HG03460 (cell line): Measurements from ENCODE around the gene LDLRAD4.

Experiments used
- ATAC-seq: cut with Tn5 transposase; IDR thresholded peaks from one replicate; pipeline ENCODE4 v1.9.1; 2021; ENCODE audit not compliant: unreplicated experiment

LDLRAD4 gene

DNA sequence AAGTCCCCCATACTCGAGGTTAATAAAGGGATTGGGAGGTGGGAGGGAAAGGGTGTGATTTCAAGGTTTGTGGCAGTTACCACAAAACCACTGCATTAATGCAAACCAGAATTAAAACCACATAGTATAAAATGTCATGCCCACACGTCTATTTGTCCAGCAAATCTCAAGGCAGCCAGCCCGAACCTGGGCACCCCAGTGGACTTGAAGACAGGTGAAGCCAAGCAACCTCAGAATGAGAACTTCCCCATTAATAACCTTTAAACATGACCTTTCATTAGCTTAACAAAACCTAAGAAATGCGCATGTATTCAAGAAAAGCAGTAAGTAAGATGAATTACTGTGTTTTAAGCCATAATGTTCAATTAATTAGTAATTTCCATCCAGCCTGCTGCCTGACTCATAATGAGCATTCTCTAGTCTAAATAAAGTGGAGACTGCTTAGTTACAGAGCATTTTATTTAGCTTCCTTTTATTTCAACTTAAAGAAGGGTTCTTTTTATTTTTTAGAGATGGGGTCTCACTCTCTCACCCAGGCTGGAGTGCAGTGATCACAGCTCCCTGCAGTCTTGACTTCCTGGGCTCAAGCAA, 278.2 kb downstream of the LDLRAD4 start:
- ATAC-seq = no peak

DNA sequence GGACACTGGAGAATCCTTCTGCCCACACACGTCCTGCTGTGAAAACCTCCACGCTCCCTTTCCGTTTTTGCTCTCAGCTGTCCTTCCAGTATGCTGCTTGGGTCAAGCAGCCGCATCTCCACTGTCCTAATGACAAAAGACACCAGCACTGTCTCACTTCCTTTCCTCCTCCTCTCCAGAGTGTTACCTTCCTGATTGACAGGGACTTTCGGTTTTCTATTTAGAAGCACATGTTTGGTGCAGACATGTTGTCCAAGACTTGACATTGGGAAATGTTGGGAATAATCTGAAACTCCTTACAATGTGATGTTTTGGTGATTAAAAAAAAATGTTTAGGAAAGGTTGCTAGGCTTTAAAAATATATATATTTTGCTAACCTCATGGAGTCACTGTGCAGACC, 281.2 kb downstream of the LDLRAD4 start:
- ATAC-seq = no peak

GRCh38 chr18:13500227-13500865, 281.8 kb downstream of the LDLRAD4 start:
- no peak for ATAC-seq

DNA sequence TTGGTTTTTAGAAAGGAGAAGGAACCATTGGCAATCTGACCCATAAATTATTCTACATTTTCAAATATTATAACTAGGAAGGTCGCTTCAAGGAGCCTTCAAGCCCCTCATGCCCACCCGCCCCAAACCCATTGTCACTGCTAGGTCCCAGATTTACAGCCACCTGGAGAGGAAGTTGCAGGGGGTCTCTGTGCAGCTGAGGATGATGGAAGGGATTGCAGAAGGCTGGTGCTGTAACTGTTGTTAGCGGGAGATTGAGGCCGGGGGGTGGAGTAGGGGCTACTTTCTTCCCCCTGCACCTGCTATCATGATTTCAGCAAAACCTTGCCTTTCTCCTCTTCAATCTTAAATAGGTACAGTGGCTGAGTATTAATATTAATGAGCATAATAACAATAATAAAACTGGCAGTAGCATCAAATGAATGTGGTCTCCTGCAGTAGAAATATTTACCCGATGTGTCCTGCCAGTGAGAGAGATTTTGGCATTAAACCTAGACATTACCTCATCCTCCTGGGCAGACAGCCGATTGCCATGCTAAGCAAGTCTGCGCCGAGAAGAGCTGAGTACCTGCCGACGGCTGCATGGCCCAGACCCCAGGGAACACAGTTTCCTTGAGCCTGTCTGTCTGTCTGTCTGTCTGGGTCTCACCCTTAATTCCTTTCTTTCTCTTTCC, 282.4 kb downstream of the LDLRAD4 start:
- ATAC-seq = no peak

GRCh38 chr18:13501543-13501887, 283.0 kb downstream of the LDLRAD4 start:
- ATAC-seq = no peak

GRCh38 chr18:13501891-13502290, 283.3 kb downstream of the LDLRAD4 start:
- ATAC-seq = peak; percentile 88

GRCh38 chr18:13502585-13502984, 284.0 kb downstream of the LDLRAD4 start:
- ATAC-seq = no peak

- no peak for ATAC-seq
Measured at GRCh38 chr18:13503836-13504235, 285.3 kb downstream of the LDLRAD4 start.

GRCh38 chr18:13505780-13506345, 287.3 kb downstream of the LDLRAD4 start:
- ATAC-seq = no peak

- no peak for ATAC-seq
Measured at GRCh38 chr18:13510594-13510993, 292.0 kb downstream of the LDLRAD4 start.

DNA sequence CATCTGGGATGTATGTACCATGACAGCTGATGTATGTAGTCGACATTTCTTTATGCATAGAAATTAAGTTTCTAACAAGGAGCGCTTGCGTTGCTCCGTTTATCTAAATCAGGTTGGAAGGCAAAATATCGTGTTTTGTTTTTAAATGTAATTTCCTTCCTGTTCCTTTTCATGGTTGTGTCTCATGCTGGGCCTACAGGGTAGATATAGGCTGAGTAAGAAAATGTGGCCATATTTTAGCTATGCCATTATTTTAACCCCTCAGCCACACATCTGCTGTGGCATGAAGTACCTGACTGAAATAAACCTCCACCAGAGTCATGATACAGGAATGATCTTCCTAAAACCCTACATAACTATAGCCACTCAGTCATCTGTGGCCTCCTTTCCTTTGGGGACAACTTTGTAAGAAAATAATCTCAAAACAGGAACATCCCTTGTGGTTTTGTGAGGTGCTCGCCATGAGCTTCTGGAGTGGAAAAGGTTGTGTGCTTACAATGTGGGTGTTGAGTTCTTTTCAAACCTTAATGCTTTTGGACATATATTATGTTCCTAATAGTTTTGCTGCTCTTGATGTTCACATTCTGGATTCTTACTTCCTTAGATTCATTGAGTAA, 293.5 kb downstream of the LDLRAD4 start:
- ATAC-seq = no peak

DNA sequence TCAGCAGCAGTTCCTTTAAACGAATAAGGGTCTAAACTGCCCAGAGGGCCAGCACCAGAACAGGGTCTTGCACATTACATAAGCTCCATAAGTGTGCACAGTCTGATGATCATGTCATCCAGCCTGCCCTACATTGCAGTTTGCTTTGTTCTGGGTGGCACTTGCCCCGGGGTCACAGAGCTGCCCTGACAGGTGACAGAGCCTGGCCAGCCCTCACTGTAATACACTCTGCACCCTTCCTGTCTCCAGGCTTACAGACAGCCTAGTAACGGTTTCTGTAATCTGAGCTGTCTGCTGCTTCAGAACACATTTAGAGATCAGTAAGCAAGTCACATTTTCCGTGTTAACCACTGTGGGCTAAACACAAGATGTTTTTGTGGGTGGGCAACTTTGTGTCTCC, 294.5 kb downstream of the LDLRAD4 start:
- no peak for ATAC-seq

DNA sequence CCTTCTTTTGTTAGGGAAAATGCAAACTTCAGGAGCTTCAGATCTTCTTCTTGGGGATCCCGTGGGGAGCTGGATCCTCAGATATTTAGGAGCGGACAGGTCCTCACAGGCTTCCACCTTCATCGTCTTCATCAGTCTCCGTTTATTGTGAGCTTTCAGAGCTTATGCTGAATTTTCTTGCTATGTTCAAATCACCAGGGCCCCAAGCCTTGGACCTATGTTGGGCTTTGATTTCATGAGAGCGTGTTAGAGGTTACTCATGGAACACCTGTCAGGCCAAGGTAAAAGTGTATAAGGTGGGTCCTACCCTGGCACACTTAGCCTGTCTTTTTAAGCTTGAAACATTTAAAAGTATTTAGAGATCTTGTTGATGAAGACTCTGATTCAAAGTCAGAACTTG, 294.9 kb downstream of the LDLRAD4 start:
- ATAC-seq = no peak

DNA sequence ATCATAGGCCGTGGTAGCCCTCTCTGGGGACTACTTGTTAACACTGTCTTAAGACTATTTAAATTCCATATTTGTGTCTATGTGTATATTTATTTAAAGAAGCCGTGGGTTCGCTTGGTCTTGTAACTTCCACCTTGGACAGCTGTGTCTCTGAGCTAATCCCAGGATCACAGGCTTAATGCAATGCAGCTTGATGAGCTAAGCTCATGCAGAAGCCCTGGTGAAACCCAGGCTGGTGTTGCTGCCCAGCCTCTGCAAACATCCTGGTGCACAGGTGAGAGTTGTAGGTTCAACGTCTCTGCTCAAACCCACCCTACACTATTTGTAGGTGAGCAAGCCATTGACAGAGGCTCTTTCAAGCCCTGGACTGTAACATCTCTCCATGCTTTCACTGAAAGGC, 296.0 kb downstream of the LDLRAD4 start:
- ATAC-seq = no peak

DNA sequence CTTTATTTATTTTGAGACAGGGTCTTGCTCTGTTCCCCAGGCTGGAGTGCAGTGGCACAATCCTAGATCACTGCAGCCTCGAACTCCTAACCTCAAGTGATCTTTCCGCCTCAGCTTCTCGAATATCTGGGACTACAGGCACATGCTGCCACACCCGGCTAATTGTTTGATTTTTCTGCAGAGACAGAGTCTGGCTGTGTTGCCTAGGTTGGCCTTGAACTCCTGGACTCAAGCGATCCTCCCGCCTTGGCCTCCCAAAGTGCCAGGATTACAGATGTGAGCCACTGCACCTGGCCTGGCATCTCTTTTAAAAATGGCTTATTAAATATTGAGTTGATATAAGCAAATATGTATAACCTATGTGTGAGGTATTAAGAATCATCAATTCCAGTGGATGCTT, 298.3 kb downstream of the LDLRAD4 start:
- ATAC-seq = no peak

- ATAC-seq = no peak
Measured at GRCh38 chr18:13517369-13517768, 298.8 kb downstream of the LDLRAD4 start.

GRCh38 chr18:13518382-13518781, 299.8 kb downstream of the LDLRAD4 start:
- no peak for ATAC-seq

DNA sequence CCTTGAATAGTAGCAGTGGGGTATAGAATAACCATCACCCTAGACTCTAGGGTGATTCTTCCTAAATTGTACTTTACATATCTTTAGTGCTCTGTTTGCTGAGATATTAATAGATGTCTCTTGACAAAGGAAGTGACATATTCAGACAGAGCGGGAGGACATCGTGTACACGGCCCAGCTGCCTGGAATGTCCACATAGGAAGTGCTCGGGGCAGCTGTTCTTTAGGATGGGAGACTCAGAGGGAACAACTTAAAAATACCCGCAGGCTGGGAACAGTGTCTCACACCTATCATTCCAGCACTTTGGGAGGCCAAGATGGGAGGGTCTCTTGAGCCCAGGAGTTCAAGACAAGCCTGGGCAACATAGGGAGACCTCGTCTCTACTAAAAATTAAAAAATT, 301.7 kb downstream of the LDLRAD4 start:
- ATAC-seq = no peak

DNA sequence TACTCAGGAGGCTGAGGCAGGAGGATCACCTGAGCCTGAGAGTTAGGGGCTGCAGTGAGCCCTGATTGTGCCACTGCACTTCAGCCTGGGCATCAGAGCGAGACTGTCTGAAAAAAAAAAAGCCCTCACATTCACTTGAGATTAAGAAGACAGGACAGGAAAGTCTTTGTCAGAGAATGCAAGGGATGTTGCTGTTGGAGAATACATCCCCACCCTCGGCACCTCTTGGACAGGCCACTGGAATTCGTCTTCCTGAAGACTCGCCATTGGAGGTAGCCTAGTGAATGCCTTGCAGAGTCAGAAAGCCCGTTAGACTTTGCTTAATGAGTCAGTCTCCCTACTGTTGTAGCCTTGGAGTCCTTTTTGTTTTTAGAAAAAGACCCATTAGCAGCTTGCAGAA, 302.2 kb downstream of the LDLRAD4 start:
- no peak for ATAC-seq

DNA sequence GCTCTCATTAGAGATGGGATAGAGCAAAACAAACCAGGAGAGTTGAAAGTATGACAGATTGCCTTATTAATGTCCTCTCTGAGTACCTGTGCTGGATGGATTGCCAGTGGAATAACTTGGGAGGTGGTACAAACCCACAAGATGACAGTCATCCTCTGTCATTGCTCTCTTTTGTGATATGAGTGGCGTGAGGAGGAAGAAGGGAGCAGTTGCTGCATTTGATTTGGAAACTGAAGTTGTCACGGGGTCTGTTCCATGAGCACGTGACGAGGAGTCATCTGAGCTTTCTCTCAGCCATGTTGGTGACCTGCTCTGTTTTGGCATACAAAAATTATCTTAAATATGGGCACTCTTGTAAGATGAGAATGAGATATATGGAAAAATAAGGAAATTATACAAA, 302.9 kb downstream of the LDLRAD4 start:
- no peak for ATAC-seq

- no peak for ATAC-seq
Measured at GRCh38 chr18:13522256-13522655, 303.7 kb downstream of the LDLRAD4 start.
